Neural progenitor cell (in vitro differentiated cells): ENCODE results near the gene SLC38A8.
A peak's percentile ranks its signal among the peaks of the same experiment; 100 is the strongest.

Source experiments
- EZH2phosphoT487 ChIP-seq: fragments of 200-600 bp; sonication (generic); IDR thresholded peaks from 2 replicates; pipeline ENCODE4 v1.6.1; 2017; ENCODE audit warnings: antibody characterized with exemption
- TF ChIP-seq, protein P1 (sequence below): fragments of 200-600 bp; sonication (generic); IDR thresholded peaks from 2 replicates; pipeline ENCODE4 v1.5.1; 2017; ENCODE audit warnings: antibody characterized with exemption, mild to moderate bottlenecking

DNA sequence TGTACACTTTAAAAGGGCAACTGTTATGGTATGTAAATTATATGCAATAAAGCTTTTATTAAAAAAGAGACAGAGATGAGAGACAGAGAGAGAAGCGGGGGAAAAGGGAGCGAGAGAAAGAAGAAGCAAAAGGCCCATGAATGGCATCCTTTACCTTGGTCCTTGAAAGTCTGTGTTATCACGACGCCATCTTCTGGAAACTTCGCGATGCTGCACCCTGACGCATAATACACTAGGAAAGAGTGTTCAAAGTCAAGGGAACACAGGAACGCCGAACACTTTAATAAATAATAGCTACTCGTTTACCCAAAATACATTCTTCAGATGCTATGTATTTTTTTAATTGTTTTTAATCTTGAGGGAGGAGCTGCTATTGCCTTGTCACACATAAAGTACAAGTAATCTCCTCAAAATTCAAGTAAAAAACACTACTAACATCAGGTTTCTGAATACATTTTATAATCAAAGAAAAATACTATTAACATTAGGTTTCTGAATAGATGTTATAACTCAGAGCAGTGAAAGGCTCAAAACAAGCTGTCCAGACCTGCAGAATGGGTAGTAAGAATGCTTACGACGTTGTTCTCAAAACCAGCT, 23.0 kb upstream of the SLC38A8 start:
- TF ChIP-seq EZH2phosphoT487 = no peak
- TF ChIP-seq, protein P1, sequence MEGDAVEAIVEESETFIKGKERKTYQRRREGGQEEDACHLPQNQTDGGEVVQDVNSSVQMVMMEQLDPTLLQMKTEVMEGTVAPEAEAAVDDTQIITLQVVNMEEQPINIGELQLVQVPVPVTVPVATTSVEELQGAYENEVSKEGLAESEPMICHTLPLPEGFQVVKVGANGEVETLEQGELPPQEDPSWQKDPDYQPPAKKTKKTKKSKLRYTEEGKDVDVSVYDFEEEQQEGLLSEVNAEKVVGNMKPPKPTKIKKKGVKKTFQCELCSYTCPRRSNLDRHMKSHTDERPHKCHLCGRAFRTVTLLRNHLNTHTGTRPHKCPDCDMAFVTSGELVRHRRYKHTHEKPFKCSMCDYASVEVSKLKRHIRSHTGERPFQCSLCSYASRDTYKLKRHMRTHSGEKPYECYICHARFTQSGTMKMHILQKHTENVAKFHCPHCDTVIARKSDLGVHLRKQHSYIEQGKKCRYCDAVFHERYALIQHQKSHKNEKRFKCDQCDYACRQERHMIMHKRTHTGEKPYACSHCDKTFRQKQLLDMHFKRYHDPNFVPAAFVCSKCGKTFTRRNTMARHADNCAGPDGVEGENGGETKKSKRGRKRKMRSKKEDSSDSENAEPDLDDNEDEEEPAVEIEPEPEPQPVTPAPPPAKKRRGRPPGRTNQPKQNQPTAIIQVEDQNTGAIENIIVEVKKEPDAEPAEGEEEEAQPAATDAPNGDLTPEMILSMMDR = peak; percentile 74
